Fibroblast of the aortic adventitia (primary cell): ENCODE data around the gene SESN1. TPM values are rescaled to one million over a fixed set of nuclear protein-coding genes. Genes with fewer than 3 reads are reported as not detected.

Experiments
- DNase-seq: peaks from one replicate; pipeline ENCODE4 v3.0.0-alpha.2; 2010; ENCODE audit warnings: low read depth
- H3K4me3 ChIP-seq: 2 replicates; pipeline ENCODE4 v1.5.1; 2011; ENCODE audit warnings: low read depth, mild to moderate bottlenecking, control low read depth, low read length, moderate library complexity
- total RNA-seq: library from RNA; depleted of rRNA; stranded (reverse); fragments of >200 nt; gene quantifications from 2 replicates; pipeline ENCODE4 v1.2.3, GENCODE V29; 2012; ENCODE audit warnings: low replicate concordance
- TF ChIP-seq, protein P1 (sequence below): IDR thresholded peaks from 2 replicates; pipeline ENCODE4 v1.5.1; 2011; ENCODE audit warnings: mild to moderate bottlenecking, low read length, control low read depth, inconsistent platforms; ENCODE audit not compliant: insufficient read depth

SESN1 gene
- total RNA-seq, 1 donor: 22.7 TPM

DNA sequence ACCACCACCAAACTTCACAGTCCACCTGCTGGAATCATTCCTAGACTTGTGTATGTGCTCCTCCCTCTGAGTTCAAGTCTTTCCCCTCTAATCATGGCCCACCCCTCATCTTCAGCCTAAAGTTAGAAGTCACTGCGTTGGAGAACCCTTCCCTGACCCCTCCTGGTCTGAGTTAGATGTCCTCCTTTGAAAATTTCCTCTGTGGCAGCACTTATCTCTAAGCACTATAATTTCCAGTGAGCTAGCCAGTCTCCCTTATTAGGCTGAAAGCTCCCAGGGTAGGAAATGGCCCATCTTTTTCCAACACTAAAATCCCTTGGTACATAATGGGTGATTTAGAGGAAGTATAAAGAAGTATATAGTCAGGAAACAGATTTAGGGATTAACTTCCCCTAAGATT, 63.2 kb downstream of the SESN1 start:
- H3K4me3 ChIP-seq: no peak overlapping the region
- no peak for DNase-seq
- TF ChIP-seq, protein P1, sequence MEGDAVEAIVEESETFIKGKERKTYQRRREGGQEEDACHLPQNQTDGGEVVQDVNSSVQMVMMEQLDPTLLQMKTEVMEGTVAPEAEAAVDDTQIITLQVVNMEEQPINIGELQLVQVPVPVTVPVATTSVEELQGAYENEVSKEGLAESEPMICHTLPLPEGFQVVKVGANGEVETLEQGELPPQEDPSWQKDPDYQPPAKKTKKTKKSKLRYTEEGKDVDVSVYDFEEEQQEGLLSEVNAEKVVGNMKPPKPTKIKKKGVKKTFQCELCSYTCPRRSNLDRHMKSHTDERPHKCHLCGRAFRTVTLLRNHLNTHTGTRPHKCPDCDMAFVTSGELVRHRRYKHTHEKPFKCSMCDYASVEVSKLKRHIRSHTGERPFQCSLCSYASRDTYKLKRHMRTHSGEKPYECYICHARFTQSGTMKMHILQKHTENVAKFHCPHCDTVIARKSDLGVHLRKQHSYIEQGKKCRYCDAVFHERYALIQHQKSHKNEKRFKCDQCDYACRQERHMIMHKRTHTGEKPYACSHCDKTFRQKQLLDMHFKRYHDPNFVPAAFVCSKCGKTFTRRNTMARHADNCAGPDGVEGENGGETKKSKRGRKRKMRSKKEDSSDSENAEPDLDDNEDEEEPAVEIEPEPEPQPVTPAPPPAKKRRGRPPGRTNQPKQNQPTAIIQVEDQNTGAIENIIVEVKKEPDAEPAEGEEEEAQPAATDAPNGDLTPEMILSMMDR: no peak

DNA sequence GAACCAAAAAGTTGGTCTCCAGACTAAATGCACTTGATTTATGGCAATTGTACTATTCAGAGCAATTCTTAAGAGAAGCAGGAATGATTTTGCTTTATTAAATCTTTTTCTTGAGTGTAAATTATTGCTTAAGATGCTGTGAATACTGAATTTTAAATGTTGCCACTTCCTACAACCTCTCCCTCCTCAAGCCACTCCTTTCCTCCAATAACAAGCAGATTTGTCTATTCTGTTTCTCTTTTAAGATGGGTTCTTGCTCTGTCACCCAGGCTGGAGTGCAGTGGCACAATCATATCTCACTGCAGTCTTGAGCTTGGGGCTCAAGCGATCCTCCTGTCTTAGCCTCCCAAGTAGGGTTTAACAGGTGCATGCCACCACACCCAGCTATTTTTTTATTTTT, 65.3 kb downstream of the SESN1 start:
- H3K4me3 ChIP-seq: no peak overlapping the region
- TF ChIP-seq, protein P1: no peak
- no peak for DNase-seq

DNA sequence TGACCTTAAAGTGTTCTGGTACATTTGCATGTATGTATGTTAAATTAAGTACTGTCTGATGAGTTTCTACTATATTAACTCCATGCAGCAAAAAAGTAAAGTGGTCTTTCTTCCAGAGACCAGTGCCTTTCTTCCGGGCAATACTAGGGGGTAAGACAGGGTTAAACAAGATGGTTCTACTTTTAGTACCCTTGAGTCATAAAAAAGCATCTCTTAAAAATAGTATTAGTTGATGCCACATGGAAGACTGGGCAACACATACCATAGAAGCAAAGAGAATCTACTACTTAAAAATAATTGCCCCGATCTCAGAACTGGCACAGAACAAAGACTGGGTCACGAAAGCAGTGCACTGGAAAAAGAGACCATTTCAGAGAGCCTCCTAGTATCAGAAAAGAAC, 66.2 kb downstream of the SESN1 start:
- TF ChIP-seq, protein P1: no peak
- DNase-seq: no peak

DNA sequence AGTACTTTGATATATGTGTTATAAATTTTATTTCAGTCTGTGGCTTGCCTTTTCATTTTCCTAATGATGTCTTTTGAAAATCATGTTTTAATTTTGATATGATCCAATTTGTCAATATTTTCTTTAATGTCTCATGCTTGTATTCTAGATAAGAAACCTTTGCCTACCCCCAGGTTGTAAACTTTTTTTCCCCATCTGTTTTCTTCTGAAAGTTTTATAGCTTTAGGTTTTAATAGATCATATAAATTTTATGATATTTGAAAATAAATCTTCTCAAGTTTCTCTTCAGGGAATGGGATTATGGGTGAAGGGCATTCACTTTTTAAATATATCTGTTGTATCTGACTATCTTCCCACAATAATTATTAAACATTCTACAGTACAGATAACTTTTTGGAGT, 66.7 kb downstream of the SESN1 start:
- TF ChIP-seq, protein P1: no peak
- no peak overlapping the region for H3K4me3 ChIP-seq
- DNase-seq: no peak

More for the DNA sequence above, 66.2 kb downstream of the SESN1 start:
- no peak overlapping the region for H3K4me3 ChIP-seq

DNA sequence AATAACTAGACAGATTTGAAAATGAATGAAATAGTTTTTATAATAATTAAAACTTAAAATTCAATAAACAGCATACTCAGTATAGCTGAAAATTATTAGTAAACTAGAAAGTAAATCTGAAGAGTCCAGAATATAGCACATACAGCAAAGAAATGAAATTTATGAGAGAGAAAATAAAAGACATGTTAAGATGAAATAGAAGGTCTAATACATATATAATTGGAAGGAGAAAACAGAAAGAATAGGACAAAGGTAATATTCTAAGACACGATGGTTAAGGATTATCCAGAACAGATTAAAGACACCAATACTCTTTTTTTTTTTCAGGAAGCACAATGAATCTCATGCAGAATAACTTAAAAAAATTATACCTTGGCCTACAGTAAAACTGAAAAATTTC, 69.0 kb downstream of the SESN1 start:
- TF ChIP-seq, protein P1: no peak
- no peak for DNase-seq
- H3K4me3 ChIP-seq: no peak overlapping the region

DNA sequence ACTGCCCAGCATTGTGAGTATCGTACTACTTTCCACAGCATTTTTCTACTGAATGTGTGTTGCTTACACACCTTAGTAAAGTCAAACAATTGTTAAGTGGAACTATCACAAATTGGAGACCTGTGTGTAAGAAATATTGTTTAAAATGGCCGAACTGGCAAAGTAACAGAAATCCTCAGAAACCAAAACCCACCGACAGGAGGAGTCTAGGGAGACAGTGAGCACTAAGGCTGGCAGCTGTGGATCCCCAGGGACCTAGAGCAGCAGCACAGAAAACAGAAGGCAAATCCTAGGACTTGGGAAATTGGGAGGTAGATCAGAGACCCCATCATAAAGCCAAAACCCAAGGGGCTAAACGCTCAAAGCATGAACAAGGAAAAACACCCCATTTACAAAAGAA, 69.9 kb downstream of the SESN1 start:
- no peak overlapping the region for H3K4me3 ChIP-seq
- TF ChIP-seq, protein P1: peak; percentile 18
- peak; percentile 33 for DNase-seq

DNA sequence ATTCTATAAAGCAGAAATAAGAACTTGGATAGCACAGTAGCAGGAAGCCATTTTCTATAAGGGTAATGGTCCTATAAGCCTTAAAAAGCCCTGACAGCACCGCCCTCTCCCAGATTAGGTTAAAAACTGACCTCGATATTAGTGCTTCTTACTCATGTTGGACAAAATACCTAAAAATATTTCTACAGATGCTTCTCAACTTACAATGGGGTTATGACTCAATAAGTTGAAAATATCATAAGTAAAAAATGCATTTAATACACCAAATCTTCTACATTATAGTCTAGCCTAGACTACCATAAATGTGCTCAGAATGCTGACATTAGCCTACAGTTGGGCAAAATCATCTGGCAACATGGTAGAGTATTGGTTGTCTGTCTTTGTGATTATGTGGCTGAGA, 70.3 kb downstream of the SESN1 start:
- DNase-seq: peak; percentile 18
- TF ChIP-seq, protein P1: no peak

More for the DNA sequence above, 70.3 kb downstream of the SESN1 start:
- H3K4me3 ChIP-seq: no peak overlapping the region
